Coronary artery (tissue), 2 donors: Measurements from ENCODE around the gene THTPA.

Experiments
- DNase-seq: peaks from one replicate; pipeline ENCODE4 v3.0.0-alpha.2; 2017; ENCODE audit warnings: low spot score
- H3K27ac ChIP-seq, 2 donors: fragments of 200-600 bp; sonication (generic); one replicate each; pipeline ENCODE4 v1.5.1; 2016 to 2019
- H3K4me3 ChIP-seq: fragments of 200-600 bp; sonication (generic); 2 replicates; pipeline ENCODE4 v1.5.1; 2016; ENCODE audit warnings: mild to moderate bottlenecking, moderate library complexity
- CTCF ChIP-seq: fragments of 200-600 bp; sonication (generic); IDR thresholded peaks from one replicate; pipeline ENCODE4 v1.5.1; 2019; ENCODE audit warnings: antibody characterized with exemption

Gene THTPA

GRCh38 chr14:23517650-23518326 lies 38.3 kb upstream of the THTPA start:
- TF ChIP-seq CTCF, result no peak
- no peak for DNase-seq
- H3K4me3 ChIP-seq, result no peak overlapping the region

GRCh38 chr14:23518709-23519108 lies 37.4 kb upstream of the THTPA start:
- no peak overlapping the region for H3K4me3 ChIP-seq
- DNase-seq, result no peak
- TF ChIP-seq CTCF, result no peak
- H3K27ac ChIP-seq, result no peak overlapping the region

More at GRCh38 chr14:23517650-23518326, 38.3 kb upstream of the THTPA start:
- no peak overlapping the region for H3K27ac ChIP-seq

- Histone ChIP-seq H3K4me3 (no peak overlapping the region), H3K27ac (no peak overlapping the region)
- TF ChIP-seq CTCF, result no peak
- DNase-seq, result no peak
These were observed 35.1 kb upstream of the THTPA start for GRCh38 chr14:23520899-23521533.

- Histone ChIP-seq H3K27ac (no peak overlapping the region), H3K4me3 (no peak overlapping the region)
- no peak for DNase-seq
- TF ChIP-seq CTCF, result no peak
These were observed 34.1 kb upstream of the THTPA start for GRCh38 chr14:23521785-23522640.

GRCh38 chr14:23522643-23523198 lies 33.4 kb upstream of the THTPA start:
- H3K4me3 ChIP-seq, result no peak overlapping the region
- DNase-seq, result no peak
- no peak overlapping the region for H3K27ac ChIP-seq
- no peak for TF ChIP-seq CTCF

GRCh38 chr14:23523229-23524016 lies 32.6 kb upstream of the THTPA start:
- TF ChIP-seq CTCF, result no peak
- no peak for DNase-seq
- Histone ChIP-seq H3K4me3 (no peak overlapping the region), H3K27ac (no peak overlapping the region)
